HFFc6 (cell line): ENCODE results near the gene GP1BB. TPM values are rescaled to one million over a fixed set of nuclear protein-coding genes. Genes with fewer than 3 reads are reported as not detected.

Source experiments
- DNase-seq: peaks from one replicate; pipeline ENCODE4 v3.0.0-alpha.2; 2018
- H3K27ac Mint-ChIP-seq: 2 replicates; pipeline ENCODE4 v1.8.0; 2020; ENCODE audit warnings: mild to moderate bottlenecking, mixed read lengths
- H3K27me3 Mint-ChIP-seq: 2 replicates; pipeline ENCODE4 v1.8.0; 2021; ENCODE audit warnings: mild to moderate bottlenecking, moderate library complexity, mixed read lengths; ENCODE audit not compliant: insufficient read depth
- H3K36me3 Mint-ChIP-seq: 2 replicates; pipeline ENCODE4 v1.8.0; 2021; ENCODE audit warnings: low read depth, mixed read lengths
- H3K4me1 Mint-ChIP-seq: 2 replicates; pipeline ENCODE4 v1.8.0; 2020; ENCODE audit warnings: low read depth, mixed read lengths
- H3K4me3 Mint-ChIP-seq: 2 replicates; pipeline ENCODE4 v1.8.0; 2020; ENCODE audit warnings: mild to moderate bottlenecking, moderate library complexity, mixed read lengths
- H3K9me3 Mint-ChIP-seq: 2 replicates; pipeline ENCODE4 v1.8.0; 2020; ENCODE audit warnings: mild to moderate bottlenecking, mixed read lengths
- total RNA-seq, 6 experiments: library from RNA; stranded (reverse); fragmentation: NEBNext Ultra II Directional; extraction: Animal tissue kit (Norgen Biotek cat#: 25700); gene quantifications; 2 replicates in 1 of 6; 3 replicates in 5 of 6; pipeline ENCODE4 v1.2.3, GENCODE V29; 2021
- TF ChIP-seq, protein P1 (sequence below): fragments of 200-600 bp; sonication (generic); IDR thresholded peaks from 2 replicates; pipeline ENCODE4 v1.5.0; 2021; ENCODE audit warnings: antibody characterized with exemption, mild to moderate bottlenecking

GP1BB gene
- total RNA-seq, 6 experiments from 2014 or later: 0.27 to 1.1 (median 0.41) TPM; not detected in 3

DNA sequence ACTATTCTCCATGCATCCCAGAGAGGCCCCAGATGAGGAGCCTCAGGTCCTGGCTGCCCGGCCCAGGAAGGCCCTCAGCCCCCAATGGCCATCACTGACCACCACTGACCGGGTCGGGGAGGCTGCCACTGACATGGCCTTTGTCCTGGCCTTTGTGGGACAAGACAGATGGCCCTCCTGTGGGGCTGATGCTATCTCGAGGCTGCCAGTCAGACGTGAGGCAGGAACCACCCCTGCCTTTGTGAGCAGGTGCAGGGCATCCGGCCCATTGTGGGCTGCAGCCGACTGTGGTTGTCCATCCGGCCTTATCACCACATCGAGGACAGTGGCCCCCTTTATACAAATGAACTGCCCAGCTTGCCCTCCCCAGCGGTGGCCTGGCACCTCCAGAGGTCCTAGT, 5.5 kb downstream of the GP1BB start:
- peaks cover 22% of the 10 kb centered on the region for H3K9me3 Mint-ChIP-seq
- no peak for DNase-seq
- no peak overlapping the region for H3K4me3 Mint-ChIP-seq
- H3K27ac Mint-ChIP-seq: no peak overlapping the region
- no peaks in the 10 kb centered on the region; the same call in 1 of the 2 replicates for H3K4me1 Mint-ChIP-seq
- H3K27me3 Mint-ChIP-seq: peaks cover 5% of the 10 kb centered on the region
- peaks cover 10% of the 10 kb centered on the region for H3K36me3 Mint-ChIP-seq
- TF ChIP-seq, protein P1, sequence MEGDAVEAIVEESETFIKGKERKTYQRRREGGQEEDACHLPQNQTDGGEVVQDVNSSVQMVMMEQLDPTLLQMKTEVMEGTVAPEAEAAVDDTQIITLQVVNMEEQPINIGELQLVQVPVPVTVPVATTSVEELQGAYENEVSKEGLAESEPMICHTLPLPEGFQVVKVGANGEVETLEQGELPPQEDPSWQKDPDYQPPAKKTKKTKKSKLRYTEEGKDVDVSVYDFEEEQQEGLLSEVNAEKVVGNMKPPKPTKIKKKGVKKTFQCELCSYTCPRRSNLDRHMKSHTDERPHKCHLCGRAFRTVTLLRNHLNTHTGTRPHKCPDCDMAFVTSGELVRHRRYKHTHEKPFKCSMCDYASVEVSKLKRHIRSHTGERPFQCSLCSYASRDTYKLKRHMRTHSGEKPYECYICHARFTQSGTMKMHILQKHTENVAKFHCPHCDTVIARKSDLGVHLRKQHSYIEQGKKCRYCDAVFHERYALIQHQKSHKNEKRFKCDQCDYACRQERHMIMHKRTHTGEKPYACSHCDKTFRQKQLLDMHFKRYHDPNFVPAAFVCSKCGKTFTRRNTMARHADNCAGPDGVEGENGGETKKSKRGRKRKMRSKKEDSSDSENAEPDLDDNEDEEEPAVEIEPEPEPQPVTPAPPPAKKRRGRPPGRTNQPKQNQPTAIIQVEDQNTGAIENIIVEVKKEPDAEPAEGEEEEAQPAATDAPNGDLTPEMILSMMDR: no peak

DNA sequence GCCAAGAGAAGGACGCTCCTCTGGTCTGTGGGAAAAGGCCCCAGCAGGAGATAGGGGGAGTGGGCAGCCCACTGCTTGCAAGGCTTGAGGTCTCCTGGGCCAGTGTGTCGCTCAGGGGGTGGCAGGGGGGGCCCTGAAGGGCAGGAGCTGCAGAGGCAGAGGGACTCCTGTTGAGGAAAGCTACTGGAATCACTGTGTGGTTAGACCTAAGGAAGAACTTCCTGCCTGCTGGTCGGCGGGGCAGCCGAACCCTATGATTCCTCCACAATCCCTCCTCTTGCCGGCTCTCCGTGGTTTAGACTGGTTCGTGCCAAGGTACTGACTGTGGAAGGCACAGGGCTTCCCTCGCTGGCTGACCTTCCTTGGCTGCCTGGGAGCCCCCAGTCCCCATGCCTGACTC, 6.2 kb downstream of the GP1BB start:
- no peak overlapping the region for H3K27ac Mint-ChIP-seq
- H3K9me3 Mint-ChIP-seq: peaks cover 21% of the 10 kb centered on the region
- H3K36me3 Mint-ChIP-seq: peaks cover 10% of the 10 kb centered on the region
- H3K4me3 Mint-ChIP-seq: no peak overlapping the region
- TF ChIP-seq, protein P1: no peak
- no peak for DNase-seq
- H3K27me3 Mint-ChIP-seq: peaks cover 5% of the 10 kb centered on the region
- H3K4me1 Mint-ChIP-seq: no peaks in the 10 kb centered on the region; the same call in 1 of the 2 replicates

DNA sequence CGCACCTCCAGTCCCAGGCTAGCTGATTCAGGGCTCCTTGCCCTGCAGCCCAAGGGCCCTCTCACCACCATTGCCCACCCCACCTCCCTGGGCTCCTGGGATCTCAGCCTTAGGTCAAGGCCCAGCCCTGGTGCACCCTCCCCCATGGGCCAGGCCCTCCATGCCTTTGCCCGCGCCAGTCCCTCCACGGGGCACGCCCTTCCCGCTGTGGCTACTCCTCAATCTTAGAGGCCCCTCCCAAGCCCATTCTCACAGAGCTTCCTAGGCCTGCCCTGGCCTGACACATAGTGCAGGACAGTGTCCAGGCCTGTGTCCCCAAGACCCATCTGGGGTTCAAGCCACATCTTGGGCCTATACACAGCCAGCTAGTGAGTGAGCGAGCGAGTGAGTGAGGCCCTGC, 6.9 kb downstream of the GP1BB start:
- peaks cover 4% of the 10 kb centered on the region for H3K27me3 Mint-ChIP-seq
- no peak for DNase-seq
- peaks cover 14% of the 10 kb centered on the region for H3K9me3 Mint-ChIP-seq

DNA sequence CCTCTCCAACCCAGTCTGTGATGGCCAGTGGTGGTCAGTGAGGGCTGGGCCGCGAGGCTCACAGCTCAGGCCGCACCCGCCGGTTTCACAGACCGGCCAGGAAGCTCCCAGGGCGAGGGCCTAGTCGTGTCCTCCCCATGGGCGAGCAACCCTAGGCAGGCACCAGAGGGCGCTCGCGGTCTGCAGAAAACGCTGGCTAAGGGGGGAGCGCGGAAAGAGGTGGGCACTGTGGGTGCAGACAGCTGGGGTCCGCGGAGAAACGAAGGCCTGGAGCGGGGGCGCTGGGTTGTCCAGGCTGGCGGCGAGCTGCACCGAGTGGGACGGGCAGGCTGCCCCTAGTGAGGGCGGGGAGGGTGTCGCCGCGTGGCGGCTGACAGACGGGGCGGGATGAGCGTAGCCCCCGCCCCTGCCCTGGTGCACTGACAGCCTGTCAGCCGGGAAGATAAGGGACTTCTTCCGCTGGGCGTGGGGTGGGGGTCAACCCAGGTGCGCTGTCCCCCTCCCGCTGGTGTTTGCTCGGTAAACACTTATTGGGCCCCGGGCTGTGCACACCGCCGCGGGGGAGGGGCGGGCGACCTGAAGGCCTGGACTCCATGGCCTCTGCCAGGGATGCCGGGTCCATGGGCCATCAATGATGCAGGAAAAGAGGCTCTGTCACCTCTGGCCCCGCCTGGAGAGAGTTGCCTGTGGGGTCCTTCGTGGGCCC, 7.5 kb downstream of the GP1BB start:
- TF ChIP-seq, protein P1: peak; percentile 96
- Mint-ChIP-seq H3K4me3 (peak overlapping the region; percentile 75), H3K4me1 (no peaks in the 10 kb centered on the region; the same call in 1 of the 2 replicates), H3K36me3 (no peaks in the 10 kb centered on the region), H3K9me3 (peaks cover 10% of the 10 kb centered on the region), H3K27me3 (peaks cover 2% of the 10 kb centered on the region), H3K27ac (peak overlapping the region; percentile 7; the same call in 1 of the 2 replicates)
- DNase-seq: peak; percentile 57

More for the DNA sequence above, 6.9 kb downstream of the GP1BB start:
- H3K4me3 Mint-ChIP-seq: no peak overlapping the region
- TF ChIP-seq, protein P1: no peak
- no peaks in the 10 kb centered on the region; the same call in 1 of the 2 replicates for H3K4me1 Mint-ChIP-seq
- H3K36me3 Mint-ChIP-seq: peaks cover 3% of the 10 kb centered on the region
- 0 out of 2 replicates have a peak overlapping the region, but pooled peaks have one; percentile 7 for H3K27ac Mint-ChIP-seq

DNA sequence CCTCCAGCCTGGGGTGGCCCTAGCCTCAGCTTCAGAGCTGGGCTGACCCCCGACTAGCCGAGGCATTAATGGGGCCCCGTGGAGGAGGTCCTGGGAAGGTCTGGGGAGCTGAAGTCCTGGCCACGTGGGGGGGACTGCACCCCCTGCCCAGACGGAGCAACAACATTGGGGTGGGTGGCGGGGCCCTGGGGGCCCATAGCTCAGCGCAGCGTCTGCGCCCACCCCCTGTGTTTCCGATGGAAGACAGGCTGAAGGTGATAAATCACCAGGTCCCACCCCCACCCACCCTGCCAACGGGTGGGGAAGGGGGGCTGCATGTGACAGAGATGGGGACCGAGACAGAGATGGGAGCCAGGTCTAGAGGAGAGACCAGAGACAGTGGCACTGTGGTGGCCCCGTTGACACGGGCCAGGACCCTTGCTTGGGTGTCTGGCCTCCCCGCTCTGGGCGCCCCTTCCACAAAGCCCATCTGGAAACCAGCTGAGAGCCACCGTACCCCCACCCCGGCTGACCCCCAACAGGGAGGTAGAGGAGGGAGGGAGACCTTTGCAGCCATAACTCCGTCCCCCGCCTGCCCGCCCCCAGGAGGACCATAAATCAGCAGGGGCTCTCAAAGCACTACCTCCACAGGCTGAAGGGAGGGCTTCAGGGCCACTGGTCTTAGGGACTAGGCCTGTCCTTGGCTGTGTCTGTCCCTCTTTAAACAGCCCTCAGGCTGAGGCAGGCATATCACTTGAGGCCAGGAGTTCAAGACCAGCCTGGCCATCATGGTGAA, 8.2 kb downstream of the GP1BB start:
- H3K9me3 Mint-ChIP-seq: peaks cover 6% of the 10 kb centered on the region
- peak overlapping the region; percentile 75 for H3K4me3 Mint-ChIP-seq
- H3K27me3 Mint-ChIP-seq: peaks cover 2% of the 10 kb centered on the region
- no peaks in the 10 kb centered on the region for H3K36me3 Mint-ChIP-seq
- no peak for DNase-seq
- TF ChIP-seq, protein P1: no peak
- H3K27ac Mint-ChIP-seq: no peak overlapping the region
- H3K4me1 Mint-ChIP-seq: no peaks in the 10 kb centered on the region; the same call in 1 of the 2 replicates
